ENCODE results near the gene ABRACL. TPM values are rescaled to one million over a fixed set of nuclear protein-coding genes. Genes with fewer than 3 reads are reported as not detected.
"Not testable (repeated sequence)": the region's sequence is repeated elsewhere in the genome, so short reads cannot be mapped to it uniquely, and the experiment has no call there.

ABRACL gene
- total and polyA plus RNA-seq, 2 donors (not counting 1 experiment from before 2014, with no cell fraction given) = 19.7 to 49.8 TPM

DNA sequence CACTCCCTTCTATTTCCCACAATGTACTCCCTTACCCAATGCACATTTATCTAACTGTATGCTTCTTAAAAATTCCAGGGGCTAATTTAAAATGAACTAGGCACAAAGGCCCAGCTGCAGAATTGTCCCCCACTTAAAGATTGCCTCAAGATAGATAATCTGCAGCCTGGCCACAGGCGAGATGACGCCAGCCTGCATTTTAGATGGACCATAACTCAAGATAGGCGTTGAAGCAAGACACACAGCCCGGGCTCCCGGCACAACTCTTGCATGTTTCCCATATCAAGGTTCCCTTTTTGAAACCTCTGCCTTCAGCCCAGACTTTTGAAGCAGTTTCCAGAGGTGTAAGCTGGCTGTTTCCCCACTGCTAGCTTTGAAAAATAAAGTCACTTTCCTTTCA is 37.3 kb upstream of the ABRACL start:
- Histone ChIP-seq H3K4me2 (ENCODE audit: extremely low read depth, insufficient read depth, low read length) (no peak overlapping the region), H4K20me1 (ENCODE audit: control insufficient read depth, extremely low read depth, insufficient read depth, low read length) (no peaks in the 10 kb centered on the region), H3K9me3 (ENCODE audit: control insufficient read depth, insufficient read depth, low read depth, low read length) (no peaks in the 10 kb centered on the region), H3K4me3 (replicated peaks in 1 of 4; ENCODE audit: control extremely low read depth in 1 of 4, insufficient read depth in 1 of 4, low read depth in 3 of 4, low read length in 4 of 4) (no peak overlapping the region), H2AFZ (ENCODE audit: low read length) (no peak overlapping the region), H3K79me2 (ENCODE audit: control insufficient read depth, insufficient read depth, low read length) (peaks cover 14% of the 10 kb centered on the region), H3K9ac (ENCODE audit: insufficient read depth, low read length) (no peak overlapping the region), H3K4me1 (ENCODE audit: control insufficient read depth, extremely low read depth, insufficient read depth, low read length) (peaks cover 5% of the 10 kb centered on the region), H3K36me3 (ENCODE audit: control insufficient read depth, insufficient read depth, low read length) (no peaks in the 10 kb centered on the region), H3K27ac (ENCODE audit: insufficient read depth, low read length) (no peak overlapping the region), H3K27me3 (ENCODE audit: control insufficient read depth, insufficient read depth, low read length) (no peaks in the 10 kb centered on the region)
- no peak for DNase-seq (ENCODE audit: low read depth in 2 of 2)
- TF ChIP-seq EZH2 (IDR thresholded peaks at IDR 0.05; ENCODE audit: low read length, missing control alignments) = no peak
- TF ChIP-seq, protein P1, sequence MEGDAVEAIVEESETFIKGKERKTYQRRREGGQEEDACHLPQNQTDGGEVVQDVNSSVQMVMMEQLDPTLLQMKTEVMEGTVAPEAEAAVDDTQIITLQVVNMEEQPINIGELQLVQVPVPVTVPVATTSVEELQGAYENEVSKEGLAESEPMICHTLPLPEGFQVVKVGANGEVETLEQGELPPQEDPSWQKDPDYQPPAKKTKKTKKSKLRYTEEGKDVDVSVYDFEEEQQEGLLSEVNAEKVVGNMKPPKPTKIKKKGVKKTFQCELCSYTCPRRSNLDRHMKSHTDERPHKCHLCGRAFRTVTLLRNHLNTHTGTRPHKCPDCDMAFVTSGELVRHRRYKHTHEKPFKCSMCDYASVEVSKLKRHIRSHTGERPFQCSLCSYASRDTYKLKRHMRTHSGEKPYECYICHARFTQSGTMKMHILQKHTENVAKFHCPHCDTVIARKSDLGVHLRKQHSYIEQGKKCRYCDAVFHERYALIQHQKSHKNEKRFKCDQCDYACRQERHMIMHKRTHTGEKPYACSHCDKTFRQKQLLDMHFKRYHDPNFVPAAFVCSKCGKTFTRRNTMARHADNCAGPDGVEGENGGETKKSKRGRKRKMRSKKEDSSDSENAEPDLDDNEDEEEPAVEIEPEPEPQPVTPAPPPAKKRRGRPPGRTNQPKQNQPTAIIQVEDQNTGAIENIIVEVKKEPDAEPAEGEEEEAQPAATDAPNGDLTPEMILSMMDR (conservative IDR thresholded peaks at IDR 0.05 in 1 of 2, IDR thresholded peaks at IDR 0.05 in 1 of 2; ENCODE audit: low read depth in 1 of 2, low read length in 2 of 2) = no peak

DNA sequence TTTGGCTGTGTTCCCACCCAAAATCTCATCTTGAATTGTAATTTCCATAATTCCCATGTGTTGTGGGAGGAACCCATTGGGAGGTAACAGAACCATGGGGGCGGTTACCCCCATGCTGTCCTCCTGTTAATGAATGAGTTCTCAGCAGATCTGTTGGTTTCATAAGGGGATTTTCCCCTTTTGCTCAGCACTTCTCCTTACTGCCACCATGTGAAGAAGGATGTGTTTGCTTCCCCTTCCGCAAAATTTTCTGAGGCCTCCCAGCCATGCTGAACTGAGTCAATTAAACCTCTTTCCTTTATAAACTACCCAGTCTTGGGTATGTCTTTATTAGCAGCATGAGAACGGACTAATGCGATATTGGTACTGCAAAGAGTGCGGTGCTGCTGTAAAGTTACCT is 35.6 kb upstream of the ABRACL start:
- not testable (repeated sequence) for H4K20me1 ChIP-seq (ENCODE audit: control insufficient read depth, extremely low read depth, insufficient read depth, low read length); H3K27me3 ChIP-seq (ENCODE audit: control insufficient read depth, insufficient read depth, low read length); H2AFZ ChIP-seq (ENCODE audit: low read length); H3K4me2 ChIP-seq (ENCODE audit: extremely low read depth, insufficient read depth, low read length); H3K4me3 ChIP-seq (replicated peaks in 1 of 4; ENCODE audit: control extremely low read depth in 1 of 4, insufficient read depth in 1 of 4, low read depth in 3 of 4, low read length in 4 of 4); H3K9me3 ChIP-seq (ENCODE audit: control insufficient read depth, insufficient read depth, low read depth, low read length); H3K79me2 ChIP-seq (ENCODE audit: control insufficient read depth, insufficient read depth, low read length); H3K4me1 ChIP-seq (ENCODE audit: control insufficient read depth, extremely low read depth, insufficient read depth, low read length); H3K36me3 ChIP-seq (ENCODE audit: control insufficient read depth, insufficient read depth, low read length); H3K9ac ChIP-seq (ENCODE audit: insufficient read depth, low read length); H3K27ac ChIP-seq (ENCODE audit: insufficient read depth, low read length); DNase-seq (ENCODE audit: low read depth in 2 of 2)

- H2AFZ ChIP-seq (ENCODE audit: low read length); DNase-seq (ENCODE audit: low read depth in 2 of 2); H3K4me2 ChIP-seq (ENCODE audit: extremely low read depth, insufficient read depth, low read length): not testable (repeated sequence)
These were observed 35.1 kb upstream of the ABRACL start for GRCh38 chr6:138993410-138993809.

DNA sequence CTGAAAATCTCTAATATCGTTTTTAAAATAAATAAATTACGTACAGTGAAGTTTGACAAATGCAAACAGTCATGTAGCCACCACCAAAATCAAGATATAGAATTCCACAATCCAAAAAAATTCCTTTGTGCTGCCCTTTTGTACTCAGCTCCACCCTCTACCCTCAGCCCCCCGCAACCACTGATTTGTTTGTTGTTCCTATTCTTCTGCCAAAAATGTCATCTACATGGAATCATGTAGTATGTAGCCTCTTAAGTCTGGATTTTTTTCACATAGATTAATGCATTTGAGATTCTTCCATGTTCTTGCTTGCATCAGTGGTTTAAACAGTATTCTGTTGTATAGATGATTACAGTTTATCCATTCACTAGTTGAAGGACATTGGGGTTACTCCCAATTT is 32.0 kb upstream of the ABRACL start:
- TF ChIP-seq EZH2 (IDR thresholded peaks at IDR 0.05; ENCODE audit: low read length, missing control alignments) = no peak
- TF ChIP-seq, protein P1 (conservative IDR thresholded peaks at IDR 0.05 in 1 of 2, IDR thresholded peaks at IDR 0.05 in 1 of 2; ENCODE audit: low read depth in 1 of 2, low read length in 2 of 2) = no peak
- Histone ChIP-seq H3K27me3 (ENCODE audit: control insufficient read depth, insufficient read depth, low read length) (no peaks in the 10 kb centered on the region), H4K20me1 (ENCODE audit: control insufficient read depth, extremely low read depth, insufficient read depth, low read length) (no peaks in the 10 kb centered on the region), H3K4me1 (ENCODE audit: control insufficient read depth, extremely low read depth, insufficient read depth, low read length) (no peaks in the 10 kb centered on the region), H3K4me2 (ENCODE audit: extremely low read depth, insufficient read depth, low read length) (no peak overlapping the region), H3K79me2 (ENCODE audit: control insufficient read depth, insufficient read depth, low read length) (no peaks in the 10 kb centered on the region), H2AFZ (ENCODE audit: low read length) (no peak overlapping the region), H3K27ac (ENCODE audit: insufficient read depth, low read length) (no peak overlapping the region), H3K9ac (ENCODE audit: insufficient read depth, low read length) (no peak overlapping the region), H3K4me3 (replicated peaks in 1 of 4; ENCODE audit: control extremely low read depth in 1 of 4, insufficient read depth in 1 of 4, low read depth in 3 of 4, low read length in 4 of 4) (no peak overlapping the region), H3K9me3 (ENCODE audit: control insufficient read depth, insufficient read depth, low read depth, low read length) (no peaks in the 10 kb centered on the region), H3K36me3 (ENCODE audit: control insufficient read depth, insufficient read depth, low read length) (no peaks in the 10 kb centered on the region)
- DNase-seq (ENCODE audit: low read depth in 2 of 2) = peak; percentile 33 to 46

More at GRCh38 chr6:138993410-138993809, 35.1 kb upstream of the ABRACL start:
- not testable (repeated sequence) for H3K4me3 ChIP-seq (replicated peaks in 1 of 4; ENCODE audit: control extremely low read depth in 1 of 4, insufficient read depth in 1 of 4, low read depth in 3 of 4, low read length in 4 of 4); H3K79me2 ChIP-seq (ENCODE audit: control insufficient read depth, insufficient read depth, low read length); H4K20me1 ChIP-seq (ENCODE audit: control insufficient read depth, extremely low read depth, insufficient read depth, low read length); H3K9me3 ChIP-seq (ENCODE audit: control insufficient read depth, insufficient read depth, low read depth, low read length); H3K4me1 ChIP-seq (ENCODE audit: control insufficient read depth, extremely low read depth, insufficient read depth, low read length); H3K27ac ChIP-seq (ENCODE audit: insufficient read depth, low read length); H3K9ac ChIP-seq (ENCODE audit: insufficient read depth, low read length); H3K27me3 ChIP-seq (ENCODE audit: control insufficient read depth, insufficient read depth, low read length); H3K36me3 ChIP-seq (ENCODE audit: control insufficient read depth, insufficient read depth, low read length)
